NCI-H345 treated with DMSO at 0.1 percent for 48 hours (cell line): ENCODE measurements around the gene TMOD3.

ENCODE experiments used
- DNase-seq: peaks from one replicate; lab custom pipeline; 2025; ENCODE audit not compliant: unreplicated experiment; lab: John Stamatoyannopoulos, UW

The TMOD3 gene

DNA sequence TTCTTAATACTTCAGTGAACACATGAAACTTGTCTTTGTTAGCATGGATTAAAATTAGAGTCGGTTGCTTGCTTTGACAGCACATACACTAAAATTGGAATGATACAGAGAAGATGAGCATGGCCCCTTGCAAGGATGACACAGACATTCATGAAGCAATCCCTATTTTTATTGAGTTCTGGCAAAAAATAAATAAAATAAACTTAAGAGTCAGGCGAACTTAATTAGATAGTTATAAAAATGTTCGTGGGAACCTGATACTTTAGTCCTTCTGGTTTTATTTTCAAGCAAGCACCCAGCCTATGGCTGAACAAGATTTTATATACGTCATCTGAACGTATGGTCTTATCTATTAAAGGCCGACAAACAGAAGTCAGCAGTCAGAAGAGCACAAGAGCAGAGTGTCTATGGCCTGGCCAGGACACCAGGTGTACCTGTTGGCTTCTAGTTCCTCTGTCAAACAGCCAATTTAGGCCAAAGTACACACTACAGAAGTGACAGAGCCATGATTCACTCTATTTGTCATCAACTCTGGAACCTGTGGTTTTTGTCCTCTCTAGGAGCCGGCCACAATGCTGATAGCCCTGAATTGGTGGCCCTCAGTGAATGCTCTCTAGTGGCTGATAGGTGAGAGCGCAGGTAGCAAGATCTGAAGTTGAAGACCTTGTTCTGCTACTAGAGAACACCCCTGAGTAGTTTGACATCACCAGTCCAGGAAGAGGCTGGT, 77.8 kb downstream of the TMOD3 start:
- DNase-seq = no peak

- no peak for DNase-seq
These were observed 78.9 kb downstream of the TMOD3 start for GRCh38 chr15:51908316-51908715.

- DNase-seq = no peak
These were observed 80.1 kb downstream of the TMOD3 start for GRCh38 chr15:51909584-51909983.

DNA sequence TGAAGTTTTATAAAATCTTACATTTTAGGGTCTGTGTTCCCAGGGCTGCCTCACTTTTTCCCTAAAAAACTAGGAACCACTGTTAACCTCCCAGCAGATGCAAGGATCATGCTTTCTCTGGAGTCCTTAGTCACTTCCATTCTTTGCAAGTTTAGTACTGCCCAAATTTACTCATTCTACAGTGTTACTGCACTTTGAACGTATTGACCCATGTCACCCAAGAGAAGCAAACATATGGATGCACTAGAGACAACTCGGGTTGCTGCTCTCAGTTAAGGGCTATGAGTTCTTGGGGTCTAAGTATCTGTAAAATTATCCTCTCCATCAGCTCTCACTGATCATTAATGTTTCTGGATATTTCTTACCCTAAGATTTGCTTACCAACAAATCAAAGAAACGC, 83.1 kb downstream of the TMOD3 start:
- no peak for DNase-seq

- no peak for DNase-seq
These were observed 88.0 kb downstream of the TMOD3 start for GRCh38 chr15:51917493-51917892.

DNA sequence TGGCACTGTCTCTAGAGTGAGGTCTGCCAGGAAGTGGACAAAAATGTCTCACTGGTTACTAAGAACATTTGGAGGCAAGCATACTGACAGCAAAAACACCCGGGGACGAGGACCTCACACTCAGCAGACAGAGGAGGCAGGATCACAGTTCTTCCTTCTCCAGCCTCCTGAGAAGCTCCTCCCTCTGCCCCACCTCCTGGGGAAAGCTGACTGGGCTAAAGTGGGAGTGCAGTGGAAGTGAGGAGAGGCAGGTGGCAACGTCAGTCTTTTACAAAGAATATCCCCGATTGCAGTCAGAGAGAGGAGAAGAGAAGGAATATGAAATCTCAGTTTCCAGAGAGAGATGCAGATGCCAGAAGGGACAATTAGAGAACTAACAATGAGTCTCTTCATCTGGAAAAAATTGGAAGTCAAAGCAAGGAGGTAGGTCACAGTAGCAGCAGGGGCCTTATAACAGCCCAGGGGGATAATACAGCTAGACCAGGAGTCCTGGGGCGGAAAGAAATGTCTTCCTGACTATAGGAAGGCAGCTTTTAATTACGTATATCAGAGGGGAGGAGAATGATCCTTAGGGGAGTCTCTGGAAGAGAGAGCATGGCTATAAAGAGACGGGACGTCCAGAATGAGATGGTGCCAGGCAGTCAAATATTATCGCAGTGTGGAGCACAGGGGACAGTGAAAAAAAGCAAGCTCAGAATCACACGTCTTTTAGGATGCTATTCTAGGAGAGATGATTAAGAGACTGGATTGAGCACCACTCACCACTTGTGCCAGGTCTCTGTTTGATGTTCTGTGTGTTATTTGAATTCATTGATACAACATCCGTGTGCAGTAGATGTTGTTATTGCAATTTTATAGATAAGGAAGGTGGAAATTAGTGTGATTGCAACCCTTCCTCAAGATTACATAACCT, 95.0 kb downstream of the TMOD3 start:
- DNase-seq = no peak

DNA sequence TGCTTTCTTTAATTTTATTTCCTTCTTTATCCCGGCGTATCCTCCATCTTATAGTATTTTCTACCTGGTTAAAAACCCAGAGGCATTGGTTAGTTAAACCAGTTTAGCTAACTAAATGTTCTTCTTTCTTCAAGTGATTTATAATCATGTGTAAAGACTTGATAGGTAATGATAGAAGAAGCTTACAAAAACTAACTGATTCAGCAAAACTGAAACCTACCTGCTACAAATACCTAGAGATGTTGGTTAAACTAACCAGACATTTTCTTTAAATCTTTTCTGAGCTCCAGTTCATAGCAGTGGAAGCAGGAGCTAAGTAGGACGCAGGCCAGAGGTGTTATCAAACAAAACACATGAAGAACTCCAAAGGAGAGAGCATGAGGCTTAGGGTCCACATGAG, 97.4 kb downstream of the TMOD3 start:
- no peak for DNase-seq

GRCh38 chr15:51931016-51931415, 101.6 kb downstream of the TMOD3 start:
- no peak for DNase-seq

GRCh38 chr15:51931638-51932037, 102.2 kb downstream of the TMOD3 start:
- DNase-seq = no peak

- no peak for DNase-seq
These were observed 102.7 kb downstream of the TMOD3 start for GRCh38 chr15:51932161-51932560.

- no peak for DNase-seq
These were observed 106.1 kb downstream of the TMOD3 start for GRCh38 chr15:51935466-51936104.

GRCh38 chr15:51936105-51936478, 106.6 kb downstream of the TMOD3 start:
- DNase-seq = no peak

DNA sequence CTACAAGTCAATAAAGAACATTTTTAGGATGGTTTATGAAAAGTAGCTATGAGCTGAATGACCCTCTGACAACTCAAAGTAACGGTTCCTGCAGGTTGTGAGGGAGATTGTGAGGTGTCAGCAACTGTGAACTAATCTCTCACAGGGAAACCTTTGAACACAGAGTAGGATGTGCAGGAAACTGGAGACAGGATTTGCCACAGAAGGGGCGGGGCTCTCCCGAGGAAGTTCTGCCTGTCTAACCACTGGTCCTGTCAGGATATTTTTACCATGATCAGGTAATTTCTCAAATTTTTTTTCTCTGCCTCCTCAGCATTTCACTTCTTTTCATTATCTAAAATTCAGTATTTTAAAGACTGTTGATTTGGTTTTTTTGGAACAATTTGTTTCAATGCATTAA, 108.8 kb downstream of the TMOD3 start:
- no peak for DNase-seq

DNA sequence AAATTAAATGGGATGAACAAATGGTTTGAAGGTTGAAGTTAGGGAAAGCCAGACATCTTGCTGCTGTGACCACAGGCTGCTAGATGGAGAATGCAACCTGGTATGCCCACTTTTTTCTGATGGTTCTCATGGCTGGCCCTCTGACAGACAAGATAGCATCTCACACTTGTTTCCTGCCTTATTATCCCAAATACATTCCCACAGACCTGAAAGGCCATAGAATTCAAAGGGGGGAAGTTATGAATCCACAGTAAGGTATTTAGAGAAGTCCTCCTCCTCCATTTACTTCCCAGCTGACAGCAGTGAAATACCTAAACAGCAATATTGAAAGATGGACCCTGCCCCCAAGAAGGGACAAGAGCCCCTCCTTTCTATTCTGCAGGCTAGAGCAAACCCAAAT, 109.8 kb downstream of the TMOD3 start:
- no peak for DNase-seq

DNA sequence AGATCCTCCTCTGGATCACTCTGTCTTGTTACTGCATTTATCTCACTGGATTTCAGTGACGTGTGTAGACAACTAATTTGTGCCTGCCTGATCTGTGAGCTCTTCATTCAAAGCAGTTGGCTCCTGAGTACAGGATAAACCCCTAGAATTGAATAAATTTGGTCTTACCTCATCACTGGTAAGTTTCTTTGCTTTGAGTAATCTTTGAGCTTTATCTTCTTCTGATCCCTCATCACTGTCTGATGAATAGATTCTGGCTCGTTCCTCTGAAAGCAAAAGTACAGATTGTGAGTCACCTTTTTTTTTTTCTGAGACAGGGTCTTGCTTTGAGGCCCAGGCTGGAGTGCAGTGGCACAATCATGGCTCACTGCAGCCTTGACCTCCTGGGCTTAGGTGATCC, 117.7 kb downstream of the TMOD3 start:
- DNase-seq = no peak

DNA sequence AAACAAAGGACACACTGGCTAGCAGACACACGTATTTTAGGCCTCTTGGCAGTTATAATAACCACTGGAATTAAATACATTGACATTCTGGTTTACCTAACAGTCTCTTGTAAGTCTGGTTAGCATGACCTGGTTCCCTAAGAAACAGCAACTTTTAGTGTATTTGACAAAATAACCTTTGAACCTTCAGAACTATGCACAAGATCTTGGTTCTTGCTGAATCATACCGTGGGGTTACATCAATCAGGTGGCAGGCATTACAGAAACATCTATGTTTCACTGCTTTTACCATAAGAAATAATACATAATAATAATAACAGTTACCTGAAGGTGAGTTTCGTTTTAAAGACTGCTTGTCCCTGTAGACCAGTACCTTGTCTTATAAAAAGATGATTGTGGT, 123.4 kb downstream of the TMOD3 start:
- DNase-seq = no peak

DNA sequence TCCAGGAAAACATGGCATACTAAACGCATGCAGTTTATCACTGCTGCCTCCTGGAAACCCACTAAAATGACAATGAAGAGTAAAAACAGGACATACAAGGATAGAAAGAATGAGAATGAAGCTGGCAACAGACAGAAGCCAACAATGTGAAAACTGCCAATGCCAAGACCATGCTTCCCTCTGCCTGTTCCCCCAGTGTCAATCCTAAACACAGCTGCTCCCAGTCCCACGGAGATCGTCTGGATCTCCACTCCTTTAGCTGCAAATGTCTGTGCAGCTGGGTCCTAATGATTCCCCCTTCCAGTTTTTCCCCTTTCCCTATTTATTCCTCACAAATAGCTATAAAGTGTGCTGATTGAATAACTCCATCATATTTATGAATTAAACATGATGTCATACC, 126.1 kb downstream of the TMOD3 start:
- DNase-seq = no peak
